Fibroblast of skin of back (primary cell): ENCODE measurements around the gene SP9.
A peak's percentile ranks its signal among the peaks of the same experiment; 100 is the strongest.

Experiments used
- DNase-seq: peaks from one replicate; pipeline ENCODE4 v3.0.0-alpha.2; 2013

Gene SP9

GRCh38 chr2:174333372-174334277 lies 1.1 kb upstream of the SP9 start:
- DNase-seq, result no peak

GRCh38 chr2:174334278-174334715 lies 457 bp upstream of the SP9 start:
- no peak for DNase-seq

GRCh38 chr2:174335254-174335987 lies 667 bp downstream of the SP9 start:
- DNase-seq, result no peak

- no peak for DNase-seq
Observed at GRCh38 chr2:174335988-174336500, 1.3 kb downstream of the SP9 start.

- no peak for DNase-seq
Observed at GRCh38 chr2:174336501-174337336, 2.0 kb downstream of the SP9 start.

GRCh38 chr2:174337337-174338146 lies 2.8 kb downstream of the SP9 start:
- DNase-seq, result no peak

GRCh38 chr2:174338147-174338605 lies 3.4 kb downstream of the SP9 start:
- DNase-seq, result no peak

GRCh38 chr2:174338671-174339560 lies 4.2 kb downstream of the SP9 start:
- no peak for DNase-seq

GRCh38 chr2:174339561-174340399 lies 5.0 kb downstream of the SP9 start:
- DNase-seq, result no peak

- DNase-seq, result no peak
Observed at GRCh38 chr2:174340400-174341292, 5.9 kb downstream of the SP9 start.

GRCh38 chr2:174341293-174341994 lies 6.7 kb downstream of the SP9 start:
- DNase-seq, result peak; percentile 74

GRCh38 chr2:174341995-174342685 lies 7.4 kb downstream of the SP9 start:
- DNase-seq, result no peak

- DNase-seq, result no peak
Observed at GRCh38 chr2:174342686-174343342, 8.1 kb downstream of the SP9 start.

GRCh38 chr2:174343343-174343622 lies 8.5 kb downstream of the SP9 start:
- no peak for DNase-seq

GRCh38 chr2:174343623-174344455 lies 9.1 kb downstream of the SP9 start:
- no peak for DNase-seq
